Upper lobe of left lung (tissue), 6 donors: Measurements from ENCODE around the gene TERB1. TPM values are rescaled to one million over a fixed set of nuclear protein-coding genes. Genes with fewer than 3 reads are reported as not detected.
"Not testable (repeated sequence)": the region's sequence is repeated elsewhere in the genome, so short reads cannot be mapped to it uniquely, and the experiment has no call there.

Experiments used
- ATAC-seq, 2 donors: fragments of 200-7000 bp; cut with Tn5 transposase; one replicate each; pipeline ENCODE4 v1.9.1; 2022; ENCODE audit warnings: mild to moderate bottlenecking in 2 of 2, moderate library complexity in 2 of 2; ENCODE audit not compliant: low FRiP score in 2 of 2
- DNase-seq, 2 donors: peaks; one replicate each; pipeline ENCODE4 v3.0.0-alpha.2; 2019 to 2020
- H3K27ac ChIP-seq, 4 donors: fragments of 200-600 bp; sonication (generic); one replicate each; pipeline ENCODE4 v1.5.1; 2016 to 2019
- H3K27me3 ChIP-seq, 4 donors: fragments of 200-600 bp; sonication (generic); one replicate each; pipeline ENCODE4 v1.5.1; 2017 to 2019
- H3K36me3 ChIP-seq, 4 donors: fragments of 200-600 bp; sonication (generic); one replicate each; pipeline ENCODE4 v1.5.1; 2016 to 2019
- H3K4me1 ChIP-seq, 4 donors: fragments of 200-600 bp; sonication (generic); one replicate each; pipeline ENCODE4 v1.5.1; 2018 to 2019
- H3K4me3 ChIP-seq, 4 donors: fragments of 200-600 bp; sonication (generic); one replicate each; pipeline ENCODE4 v1.5.1; 2017 to 2019; ENCODE audit warnings: mild to moderate bottlenecking in 2 of 4, moderate library complexity in 1 of 4
- H3K9me3 ChIP-seq, 4 donors: fragments of 200-600 bp; sonication (generic); one replicate each; pipeline ENCODE4 v1.5.1; 2018 to 2019
- EP300 ChIP-seq, 4 donors: sonication (generic); formaldehyde crosslinking; IDR thresholded peaks; one replicate each; pipeline ENCODE4 v1.5.1; 2017; ENCODE audit warnings: antibody characterized with exemption in 4 of 4, control low read depth in 2 of 4
- POLR2A ChIP-seq, 4 donors: fragments of 450-650 bp; IDR thresholded peaks; one replicate each; pipeline ENCODE4 v1.5.1; 2016 to 2017; ENCODE audit warnings: antibody characterized with exemption in 4 of 4, mild to moderate bottlenecking in 2 of 4
- POLR2AphosphoS5 ChIP-seq, 2 donors: sonication (generic); formaldehyde crosslinking; IDR thresholded peaks; one replicate each; pipeline ENCODE4 v1.5.1; 2017; ENCODE audit warnings: antibody characterized with exemption in 2 of 2
- WGBS, 2 donors: methylation state at CpG; one replicate each; pipeline ENCODE4 v1.1.5; 2017 to 2018; 5-methylcytosine and 5-hydroxymethylcytosine counted together
- total RNA-seq, 6 donors: library from RNA; depleted of rRNA in 4 of 6; stranded (reverse); fragments of >200 nt in 4 of 6; gene quantifications; one replicate each; pipeline versions ENCODE4 v1.1.0 to v1.2.1, GENCODE V29; 2016 to 2021
- TF ChIP-seq, protein P1 (sequence below), 6 experiments: fragments of 450-650 bp in 4 of 6; fragments of 200-600 bp in 2 of 6; sonication (generic) in 2 of 6; IDR thresholded peaks; one replicate each; pipeline ENCODE4 v1.5.1; 2016 to 2019; ENCODE audit warnings: antibody characterized with exemption in 6 of 6
- donor health status: DM: no; HTN: no; CAD: no; lungs with moderate emphysema.
- donor health status: DM: no; HTN: yes; CAD: no; lungs with severe emphysema.

The TERB1 gene
- total RNA-seq, 6 donors from 2014 or later: 0.31 to 0.55 TPM; not detected in 4

DNA sequence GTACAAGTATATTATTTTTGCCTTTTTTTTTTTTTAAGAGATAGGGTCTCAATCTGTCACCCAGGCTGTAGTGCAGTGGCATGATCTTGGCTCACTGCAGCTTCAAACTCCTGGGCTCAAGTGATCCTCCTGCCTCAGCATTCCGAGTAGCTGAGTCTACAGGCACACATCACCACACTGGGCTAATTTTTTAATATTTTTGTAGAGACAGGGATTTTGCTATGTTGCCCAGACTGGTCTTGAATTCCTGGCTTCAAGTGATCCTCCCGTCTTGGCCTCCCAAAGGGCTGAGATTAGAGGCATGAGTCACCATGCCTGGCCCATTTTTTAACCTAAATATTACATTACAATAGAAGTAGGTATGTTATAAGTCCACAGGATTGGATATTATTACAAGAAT, 3.2 kb downstream of the TERB1 start:
- no peak for ATAC-seq
- TF ChIP-seq EP300 (IDR thresholded peaks at IDR 0.05) (no peak), POLR2AphosphoS5 (IDR thresholded peaks at IDR 0.05) (no peak), POLR2A (IDR thresholded peaks at IDR 0.05) (no peak)
- TF ChIP-seq, protein P1, sequence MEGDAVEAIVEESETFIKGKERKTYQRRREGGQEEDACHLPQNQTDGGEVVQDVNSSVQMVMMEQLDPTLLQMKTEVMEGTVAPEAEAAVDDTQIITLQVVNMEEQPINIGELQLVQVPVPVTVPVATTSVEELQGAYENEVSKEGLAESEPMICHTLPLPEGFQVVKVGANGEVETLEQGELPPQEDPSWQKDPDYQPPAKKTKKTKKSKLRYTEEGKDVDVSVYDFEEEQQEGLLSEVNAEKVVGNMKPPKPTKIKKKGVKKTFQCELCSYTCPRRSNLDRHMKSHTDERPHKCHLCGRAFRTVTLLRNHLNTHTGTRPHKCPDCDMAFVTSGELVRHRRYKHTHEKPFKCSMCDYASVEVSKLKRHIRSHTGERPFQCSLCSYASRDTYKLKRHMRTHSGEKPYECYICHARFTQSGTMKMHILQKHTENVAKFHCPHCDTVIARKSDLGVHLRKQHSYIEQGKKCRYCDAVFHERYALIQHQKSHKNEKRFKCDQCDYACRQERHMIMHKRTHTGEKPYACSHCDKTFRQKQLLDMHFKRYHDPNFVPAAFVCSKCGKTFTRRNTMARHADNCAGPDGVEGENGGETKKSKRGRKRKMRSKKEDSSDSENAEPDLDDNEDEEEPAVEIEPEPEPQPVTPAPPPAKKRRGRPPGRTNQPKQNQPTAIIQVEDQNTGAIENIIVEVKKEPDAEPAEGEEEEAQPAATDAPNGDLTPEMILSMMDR (IDR thresholded peaks at IDR 0.05): no peak
- H3K36me3 ChIP-seq: peaks cover 0 to 23% (median 16%) of the 10 kb centered on the region in 4 donors
- WGBS, 2 donors: 89 to 94% methylated on average over 2 of the region's 2 CpGs
- no peak overlapping the region for H3K27ac ChIP-seq
- no peak overlapping the region for H3K4me3 ChIP-seq
- no peak for DNase-seq
- no peaks in the 10 kb centered on the region for H3K9me3 ChIP-seq
- no peaks in the 10 kb centered on the region for H3K4me1 ChIP-seq
- H3K27me3 ChIP-seq: no peaks in the 10 kb centered on the region

DNA sequence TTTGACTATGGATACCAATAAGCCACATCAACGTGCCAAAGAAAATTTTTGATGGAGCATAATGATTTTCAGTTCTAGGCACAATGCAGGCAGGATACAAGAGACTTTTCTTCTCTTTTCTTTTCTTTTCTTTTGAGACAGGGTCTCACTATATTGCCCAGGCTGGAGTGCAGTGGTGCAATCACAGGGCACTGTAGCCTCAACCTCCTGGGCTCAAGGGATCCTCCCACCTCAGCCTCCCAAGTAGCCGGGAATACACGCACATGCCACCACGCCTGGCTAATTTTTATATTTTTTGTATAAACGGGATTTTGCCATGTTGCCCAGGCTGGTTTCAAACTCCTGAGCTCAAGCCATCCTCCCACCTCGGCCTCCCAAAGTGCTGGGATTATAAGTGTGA, 7.4 kb downstream of the TERB1 start:
- H3K4me1 ChIP-seq, H3K27me3 ChIP-seq, ATAC-seq, H3K4me3 ChIP-seq, DNase-seq, H3K27ac ChIP-seq, H3K9me3 ChIP-seq, H3K36me3 ChIP-seq: not testable (repeated sequence)
- 93 to 96% methylated on average over 6 of the region's 6 CpGs for whole genome bisulfite sequencing, 2 donors

DNA sequence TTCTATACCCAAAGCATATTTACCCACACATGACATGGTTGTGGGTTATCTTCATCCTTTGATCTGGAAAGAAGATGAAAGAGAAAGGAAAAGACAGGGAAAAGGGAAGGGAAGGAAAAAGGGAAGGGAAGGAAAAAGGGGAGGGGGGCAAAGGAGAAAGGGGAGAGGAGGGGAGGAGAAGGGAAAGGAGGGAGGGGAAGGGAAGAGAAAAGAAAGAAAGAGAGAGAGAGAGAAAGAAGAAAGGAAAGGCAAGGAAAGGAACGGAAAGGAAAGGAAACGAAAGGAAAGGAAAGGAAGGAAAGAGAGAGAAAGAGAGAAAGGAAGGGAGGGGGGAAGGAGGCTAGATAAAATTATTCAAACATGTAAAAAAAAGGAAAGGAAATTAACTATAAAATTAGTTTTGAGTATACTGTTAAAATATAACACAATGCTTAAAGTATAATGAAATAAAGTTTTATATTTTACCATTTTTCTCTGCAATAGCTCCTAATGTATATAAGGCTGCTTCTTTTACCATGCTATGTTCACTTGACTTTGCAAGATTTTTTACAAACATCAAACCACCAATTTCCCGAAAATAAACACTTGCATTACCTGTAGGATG, 11.2 kb downstream of the TERB1 start:
- ATAC-seq: no peak
- no peak for TF ChIP-seq POLR2A (IDR thresholded peaks at IDR 0.05)
- TF ChIP-seq, protein P1 (IDR thresholded peaks at IDR 0.05): no peak
- no peak for TF ChIP-seq EP300 (IDR thresholded peaks at IDR 0.05)
- TF ChIP-seq POLR2AphosphoS5 (IDR thresholded peaks at IDR 0.05): no peak
- 70 to 71% methylated on average over 3 of the region's 3 CpGs for WGBS, 2 donors
- Histone ChIP-seq H3K4me1 (no peaks in the 10 kb centered on the region), H3K4me3 (no peak overlapping the region), H3K27ac (no peak overlapping the region), H3K27me3 (no peaks in the 10 kb centered on the region), H3K9me3 (no peaks in the 10 kb centered on the region), H3K36me3 (no peaks in the 10 kb centered on the region)
- DNase-seq: no peak

DNA sequence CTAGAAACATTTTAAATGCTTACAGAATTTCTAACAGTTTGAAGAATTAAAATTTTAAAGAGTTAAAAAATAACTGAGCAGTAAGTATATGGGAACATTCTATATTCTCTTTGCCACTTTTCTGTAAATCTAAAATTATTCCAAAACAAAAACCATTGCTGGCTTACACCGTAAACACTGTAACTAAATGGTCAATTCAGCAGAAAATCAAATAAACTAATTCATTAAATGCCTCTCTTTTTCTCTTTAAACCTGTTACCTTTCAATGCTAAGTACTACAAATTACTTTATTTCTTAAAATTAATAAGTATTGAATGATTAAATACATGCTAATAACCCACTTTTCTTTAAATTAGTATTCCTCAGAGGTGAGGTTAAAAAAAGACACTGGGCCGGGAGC, 14.0 kb downstream of the TERB1 start:
- ATAC-seq (no peak), DNase-seq (no peak)
- H3K27ac ChIP-seq: no peak overlapping the region
- no peaks in the 10 kb centered on the region for H3K27me3 ChIP-seq
- no peak overlapping the region for H3K4me3 ChIP-seq
- 94 to 96% methylated on average over 2 of the region's 2 CpGs for WGBS, 2 donors
- H3K36me3 ChIP-seq: no peaks in the 10 kb centered on the region
- H3K4me1 ChIP-seq: no peaks in the 10 kb centered on the region
- H3K9me3 ChIP-seq: no peaks in the 10 kb centered on the region
- no peak for TF ChIP-seq EP300 (IDR thresholded peaks at IDR 0.05)
- TF ChIP-seq, protein P1 (IDR thresholded peaks at IDR 0.05): no peak
- no peak for TF ChIP-seq POLR2A (IDR thresholded peaks at IDR 0.05)
- TF ChIP-seq POLR2AphosphoS5 (IDR thresholded peaks at IDR 0.05): no peak

DNA sequence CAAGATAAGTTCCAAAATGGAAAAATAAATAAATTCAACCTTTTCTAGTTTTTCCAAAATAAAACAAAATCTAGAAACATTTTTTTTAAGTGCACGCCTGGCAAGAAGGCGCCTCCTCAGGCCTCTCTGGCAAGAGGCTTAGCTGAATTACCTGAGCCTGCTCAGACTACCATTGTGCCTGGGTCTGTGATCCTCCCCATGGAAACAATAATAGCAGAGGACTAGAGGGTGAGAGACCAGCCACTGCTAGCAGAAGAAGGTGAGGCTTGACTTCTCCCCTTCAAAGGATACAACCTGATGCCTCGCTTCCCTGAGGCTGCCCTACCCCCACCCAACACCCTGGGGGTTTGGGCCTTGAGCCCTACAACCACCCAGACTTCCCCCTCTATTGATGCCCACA, 14.8 kb downstream of the TERB1 start:
- no peak for ATAC-seq
- DNase-seq: no peak
- 93 to 95% methylated on average over 3 of the region's 3 CpGs for WGBS, 2 donors
- Histone ChIP-seq H3K27ac (no peak overlapping the region), H3K36me3 (no peaks in the 10 kb centered on the region), H3K9me3 (no peaks in the 10 kb centered on the region), H3K4me3 (no peak overlapping the region), H3K27me3 (no peaks in the 10 kb centered on the region), H3K4me1 (no peaks in the 10 kb centered on the region)
- TF ChIP-seq EP300 (IDR thresholded peaks at IDR 0.05) (no peak), POLR2AphosphoS5 (IDR thresholded peaks at IDR 0.05) (no peak), POLR2A (IDR thresholded peaks at IDR 0.05) (no peak)
- TF ChIP-seq, protein P1 (IDR thresholded peaks at IDR 0.05): no peak
